Endothelial cell of umbilical vein (primary cell): ENCODE measurements around the gene BCAS4. TPM values are rescaled to one million over a fixed set of nuclear protein-coding genes. Genes with fewer than 3 reads are reported as not detected.

Experiments used
- BruUV-seq: library from RNA; stranded (reverse); fragments of 400-500 nt; replicated peaks from 2 replicates; lab custom pipeline; 2021; lab: Mats Ljungman, UMichigan
- CTCF ChIA-PET: fragments of 300-600, 350-600 bp; sonication (Branson Sonifier 250); formaldehyde crosslinking; loops from one replicate; lab custom pipeline; 2021; ENCODE audit warnings: antibody characterized with exemption, inconsistent platforms; lab: Charles Lee
- POLR2A ChIA-PET: fragments of 300-600, 350-600 bp; sonication (Branson Sonifier 250); formaldehyde crosslinking; loops from one replicate; lab custom pipeline; 2021; ENCODE audit warnings: antibody characterized with exemption, inconsistent platforms; lab: Charles Lee
- DNase-seq: peaks from one replicate; pipeline ENCODE4 v3.0.0-alpha.2; 2011; ENCODE audit warnings: low read depth, low spot score
- FAIRE-seq: peaks from 2 replicates; lab custom pipeline; 2011; peaks lifted over from hg19 to GRCh38; lab: Jason Lieb, UNC
- H2AFZ ChIP-seq: 2 replicates; pipeline ENCODE4 v1.6.0; 2012; ENCODE audit warnings: low read depth, low read length, control low read depth, inconsistent platforms
- H3K27ac ChIP-seq: 2 replicates; pipeline ENCODE4 v1.5.1; 2011; ENCODE audit warnings: low read depth, mild to moderate bottlenecking, control low read depth, low read length, moderate library complexity; ENCODE audit not compliant: insufficient read depth
- H3K27me3 ChIP-seq, 2 experiments: 2 replicates each; pipeline versions ENCODE4 v1.6.0 to v1.6.1; 2011; ENCODE audit warnings: low read length in 2 of 2, mixed read lengths in 1 of 2; ENCODE audit not compliant: control insufficient read depth in 2 of 2, insufficient read depth in 2 of 2
- H3K36me3 ChIP-seq, 2 experiments: 2 replicates in 1 of 2; 3 replicates in 1 of 2; pipeline ENCODE4 v1.5.1; 2011; ENCODE audit warnings: low read length in 2 of 2, mild to moderate bottlenecking in 1 of 2, moderate library complexity in 1 of 2; ENCODE audit not compliant: control insufficient read depth in 2 of 2, insufficient read depth in 2 of 2; ENCODE audit errors: extremely low read depth in 1 of 2
- H3K4me1 ChIP-seq: 3 replicates; pipeline ENCODE4 v1.5.1; 2011; ENCODE audit warnings: mild to moderate bottlenecking, low read length; ENCODE audit not compliant: control insufficient read depth, insufficient read depth; ENCODE audit errors: extremely low read depth
- H3K4me2 ChIP-seq: 2 replicates; pipeline ENCODE4 v1.6.1; 2011; ENCODE audit warnings: low read length, control low read depth, mixed read lengths; ENCODE audit not compliant: insufficient read depth
- H3K4me3 ChIP-seq, 3 experiments: fragments of 200-600 bp in 1 of 3; sonication (generic), shearing (Covaris generic) in 1 of 3; replicated peaks in 1 of 3; 2 replicates each; pipeline ENCODE4 v1.5.1; 2011 to 2016; ENCODE audit warnings: control low read depth in 3 of 3, low read length in 3 of 3, mild to moderate bottlenecking in 2 of 3, inconsistent platforms in 1 of 3, low read depth in 1 of 3, moderate library complexity in 1 of 3; ENCODE audit not compliant: insufficient read depth in 1 of 3
- H3K79me2 ChIP-seq: 2 replicates; pipeline ENCODE4 v1.6.0; 2012; ENCODE audit warnings: low read length, inconsistent platforms; ENCODE audit not compliant: control insufficient read depth, insufficient read depth
- H3K9ac ChIP-seq: replicated peaks from 2 replicates; pipeline ENCODE3; 2011; ENCODE audit warnings: low read length, control low read depth; ENCODE audit not compliant: insufficient read depth; ENCODE audit errors: extremely low read depth
- H3K9me1 ChIP-seq: replicated peaks from 3 replicates; pipeline ENCODE4 v1.6.0; 2011; ENCODE audit warnings: mild to moderate bottlenecking, low read length; ENCODE audit not compliant: control insufficient read depth, insufficient read depth; ENCODE audit errors: extremely low read depth
- H3K9me3 ChIP-seq: replicated peaks from 2 replicates; pipeline ENCODE4 v1.5.1; 2012; ENCODE audit warnings: low read length, inconsistent platforms; ENCODE audit not compliant: control insufficient read depth, insufficient read depth
- H4K20me1 ChIP-seq: replicated peaks from 2 replicates; pipeline ENCODE3; 2011; ENCODE audit warnings: mild to moderate bottlenecking, low read length; ENCODE audit not compliant: control insufficient read depth, insufficient read depth; ENCODE audit errors: extremely low read depth
- CTCF ChIP-seq, 2 donors: IDR thresholded peaks; 1 replicate in 1 of 2; 2 replicates in 1 of 2; pipeline ENCODE4 v1.5.1; 2011; ENCODE audit warnings: low read length in 2 of 2, mild to moderate bottlenecking in 2 of 2, moderate library complexity in 2 of 2, control low read depth in 1 of 2, inconsistent platforms in 1 of 2, low read depth in 1 of 2; ENCODE audit not compliant: insufficient read depth in 1 of 2; ENCODE audit errors: extremely low read depth in 1 of 2
- EZH2 ChIP-seq: IDR thresholded peaks from 2 replicates; pipeline ENCODE4 v1.6.1; 2012; ENCODE audit warnings: borderline replicate concordance, low read depth, mild to moderate bottlenecking, moderate library complexity, low read length, inconsistent platforms; ENCODE audit not compliant: severe bottlenecking
- FOS ChIP-seq: IDR thresholded peaks from 2 replicates; pipeline ENCODE4 v1.6.1; 2011; ENCODE audit warnings: mild to moderate bottlenecking, low read length, moderate library complexity, borderline replicate concordance; ENCODE audit not compliant: insufficient read depth
- GATA2 ChIP-seq: IDR thresholded peaks from 2 replicates; pipeline ENCODE4 v1.7.0; 2011; ENCODE audit warnings: low read depth, mild to moderate bottlenecking, moderate library complexity, mixed read lengths, low read length; ENCODE audit not compliant: insufficient read length, insufficient read depth
- JUN ChIP-seq: IDR thresholded peaks from 2 replicates; pipeline ENCODE4 v1.6.1; 2011; ENCODE audit warnings: borderline replicate concordance, low read depth; ENCODE audit not compliant: insufficient read length, insufficient read depth
- MAX ChIP-seq: IDR thresholded peaks from 2 replicates; pipeline ENCODE4 v1.6.1; 2011; ENCODE audit not compliant: insufficient read depth, insufficient read length
- MYC ChIP-seq: IDR thresholded peaks from one replicate; pipeline ENCODE4 v1.6.1; 2011; ENCODE audit warnings: mild to moderate bottlenecking, low read depth, low read length
- POLR2A ChIP-seq: IDR thresholded peaks from 2 replicates; pipeline ENCODE4 v1.6.1; 2012; ENCODE audit warnings: low read depth, mild to moderate bottlenecking, control low read depth, low read length
- POLR2AphosphoS5 ChIP-seq: IDR thresholded peaks from 2 replicates; pipeline ENCODE4 v1.6.1; 2012; ENCODE audit warnings: low read depth, mild to moderate bottlenecking, control low read depth, low read length, moderate library complexity; ENCODE audit not compliant: insufficient read depth
- dilution Hi-C: fragments of 300-500 bp; cut with MboI; formaldehyde crosslinking; loops from one replicate; pipeline ENCODE4 v1.15.0; 2019; ENCODE audit warnings: low sequenced_read_pairs; ENCODE audit not compliant: extremely low pct_ligation_motif_present
- intact Hi-C: fragments of 100-400 bp; cut with micrococcal nuclease; formaldehyde crosslinking; loops from one replicate; pipeline ENCODE4 v1.10.0; 2022
- polyA plus RNA-seq, 4 experiments: library from polyadenylated mRNA; depleted of rRNA in 3 of 4; stranded (reverse) in 3 of 4; unstranded in 1 of 4; fragments of >200 nt; gene quantifications; 2 replicates each; pipeline versions ENCODE4 v1.2.1 to v1.2.3, GENCODE V29; 2011 to 2012; ENCODE audit warnings: missing spikeins in 1 of 4
- total RNA-seq: library from RNA; stranded (reverse); gene quantifications from 2 replicates; pipeline ENCODE4 v1.2.3, GENCODE V29; 2021

Gene BCAS4
- total and polyA plus RNA-seq, 2 donors (not counting 3 experiments of a cell fraction or from before 2014, with no cell fraction given), result 1.0 to 1.5 TPM

GRCh38 chr20:50893620-50894019 lies 98.8 kb downstream of the BCAS4 start:
- Histone ChIP-seq H3K4me3 (no peak overlapping the region), H3K79me2 (peaks cover 15% of the 10 kb centered on the region), H3K27ac (no peak overlapping the region), H3K9me3 (no peaks in the 10 kb centered on the region), H3K27me3 (no peaks in the 10 kb centered on the region), H2AFZ (no peak overlapping the region), H4K20me1 (peaks cover 4% of the 10 kb centered on the region), H3K9me1 (no peaks in the 10 kb centered on the region), H3K4me2 (no peak overlapping the region), H3K36me3 (peaks cover 34 to 49% of the 10 kb centered on the region in 2 experiments), H3K9ac (no peak overlapping the region), H3K4me1 (no peaks in the 10 kb centered on the region)
- no TSS peak for BruUV-seq
- POLR2A ChIA-PET, result no interaction called here
- no peak for TF ChIP-seq GATA2
- TF ChIP-seq JUN, result no peak
- TF ChIP-seq MAX, result no peak
- TF ChIP-seq POLR2A, result no peak
- TF ChIP-seq FOS, result no peak
- no peak for TF ChIP-seq EZH2
- no peak for TF ChIP-seq MYC
- no peak for DNase-seq
- intact Hi-C loops (no loop called here), dilution Hi-C loops (no loop called here)
- FAIRE-seq, result no peak
- CTCF ChIA-PET, result no interaction called here

- Histone ChIP-seq H3K79me2 (peaks cover 18% of the 10 kb centered on the region), H4K20me1 (peaks cover 2% of the 10 kb centered on the region), H3K9ac (no peak overlapping the region), H3K27ac (no peak overlapping the region), H3K4me1 (no peaks in the 10 kb centered on the region), H3K36me3 (peaks cover 30 to 45% of the 10 kb centered on the region in 2 experiments), H3K27me3 (no peaks in the 10 kb centered on the region), H3K4me2 (no peak overlapping the region), H2AFZ (no peak overlapping the region), H3K9me1 (no peaks in the 10 kb centered on the region), H3K4me3 (no peak overlapping the region), H3K9me3 (no peaks in the 10 kb centered on the region)
- no TSS peak for BruUV-seq
- intact Hi-C loops, result no loop called here
- no peak for DNase-seq
- CTCF ChIA-PET, result interaction anchor here (1.1 to 2.1 kb wide), 2 partner anchors 34 to 101 kb away, joined by 3 to 8 read pairs; partner anchors contain the start of gene BCAS4
- no peak for FAIRE-seq
- POLR2A ChIA-PET, result interaction anchor here (0.8 kb wide), 1 partner anchor 75 kb away, joined by 5 read pairs; no protein-coding TSS in a partner anchor
- TF ChIP-seq EZH2, result no peak
- TF ChIP-seq CTCF (IDR thresholded peaks at IDR 0.05; ENCODE audit: extremely low read depth in 1 of 2, insufficient read depth in 1 of 2, low read depth in 1 of 2, low read length in 2 of 2), result no peak
- no peak for TF ChIP-seq POLR2A
- no peak for TF ChIP-seq MYC
- TF ChIP-seq GATA2, result no peak
- TF ChIP-seq FOS, result no peak
- TF ChIP-seq JUN, result no peak
- TF ChIP-seq MAX, result no peak
- no peak for TF ChIP-seq POLR2AphosphoS5
- dilution Hi-C loops, result no loop called here
Observed at GRCh38 chr20:50895111-50895830, 100.4 kb downstream of the BCAS4 start.
